Kidney epithelial cell (primary cell): ENCODE results near the gene HTR7. TPM values are rescaled to one million over a fixed set of nuclear protein-coding genes. Genes with fewer than 3 reads are reported as not detected.

ENCODE experiments used
- DNase-seq: peaks from one replicate; pipeline ENCODE4 v3.0.0-alpha.2; 2010; ENCODE audit warnings: low read depth
- H3K27me3 ChIP-seq: 2 replicates; pipeline ENCODE4 v1.6.0; 2011; ENCODE audit warnings: low read length; ENCODE audit not compliant: control insufficient read depth, insufficient read depth
- H3K36me3 ChIP-seq: 2 replicates; pipeline ENCODE4 v1.5.1; 2011; ENCODE audit warnings: low read length; ENCODE audit not compliant: control insufficient read depth, insufficient read depth
- H3K4me3 ChIP-seq: 2 replicates; pipeline ENCODE4 v1.5.1; 2011; ENCODE audit warnings: low read depth, mild to moderate bottlenecking, control low read depth, low read length
- total RNA-seq: library from RNA; depleted of rRNA; stranded (reverse); fragments of >200 nt; gene quantifications from 2 replicates; pipeline ENCODE4 v1.2.3, GENCODE V29; 2015
- TF ChIP-seq, protein P1 (sequence below): IDR thresholded peaks from 2 replicates; pipeline ENCODE4 v1.5.1; 2011; ENCODE audit warnings: mild to moderate bottlenecking, moderate library complexity, low read length, control low read depth, inconsistent platforms; ENCODE audit not compliant: insufficient read depth, poor library complexity, severe bottlenecking

The HTR7 gene
- total RNA-seq, 1 donor from 2014 or later = 0.17 TPM

DNA sequence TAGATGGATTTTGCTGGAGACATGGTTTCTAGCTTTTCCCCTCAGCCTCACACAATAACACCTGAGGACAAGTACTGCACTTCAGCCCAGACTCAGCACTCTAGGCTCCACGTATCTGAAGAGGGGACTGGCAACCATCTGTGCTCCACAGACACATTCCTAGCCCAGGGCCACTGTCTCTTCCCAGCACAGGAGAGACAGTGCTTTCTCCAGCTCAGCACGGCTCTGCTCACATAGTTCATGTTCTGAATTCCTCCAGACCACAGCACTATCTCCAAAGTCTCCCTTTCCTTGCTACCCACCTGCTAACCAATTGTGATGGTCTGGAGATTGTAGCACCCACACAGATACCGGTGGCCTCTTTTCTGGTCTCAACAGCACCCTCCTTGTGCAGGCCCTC is 114.5 kb downstream of the HTR7 start:
- TF ChIP-seq, protein P1, sequence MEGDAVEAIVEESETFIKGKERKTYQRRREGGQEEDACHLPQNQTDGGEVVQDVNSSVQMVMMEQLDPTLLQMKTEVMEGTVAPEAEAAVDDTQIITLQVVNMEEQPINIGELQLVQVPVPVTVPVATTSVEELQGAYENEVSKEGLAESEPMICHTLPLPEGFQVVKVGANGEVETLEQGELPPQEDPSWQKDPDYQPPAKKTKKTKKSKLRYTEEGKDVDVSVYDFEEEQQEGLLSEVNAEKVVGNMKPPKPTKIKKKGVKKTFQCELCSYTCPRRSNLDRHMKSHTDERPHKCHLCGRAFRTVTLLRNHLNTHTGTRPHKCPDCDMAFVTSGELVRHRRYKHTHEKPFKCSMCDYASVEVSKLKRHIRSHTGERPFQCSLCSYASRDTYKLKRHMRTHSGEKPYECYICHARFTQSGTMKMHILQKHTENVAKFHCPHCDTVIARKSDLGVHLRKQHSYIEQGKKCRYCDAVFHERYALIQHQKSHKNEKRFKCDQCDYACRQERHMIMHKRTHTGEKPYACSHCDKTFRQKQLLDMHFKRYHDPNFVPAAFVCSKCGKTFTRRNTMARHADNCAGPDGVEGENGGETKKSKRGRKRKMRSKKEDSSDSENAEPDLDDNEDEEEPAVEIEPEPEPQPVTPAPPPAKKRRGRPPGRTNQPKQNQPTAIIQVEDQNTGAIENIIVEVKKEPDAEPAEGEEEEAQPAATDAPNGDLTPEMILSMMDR = no peak
- H3K4me3 ChIP-seq = no peak overlapping the region
- H3K36me3 ChIP-seq = no peaks in the 10 kb centered on the region
- no peaks in the 10 kb centered on the region for H3K27me3 ChIP-seq
- DNase-seq = no peak

GRCh38 chr10:90741926-90742565 is 115.8 kb downstream of the HTR7 start:
- TF ChIP-seq, protein P1 = no peak
- DNase-seq = peak; percentile 21
- H3K36me3 ChIP-seq = no peaks in the 10 kb centered on the region
- no peaks in the 10 kb centered on the region for H3K27me3 ChIP-seq
- H3K4me3 ChIP-seq = no peak overlapping the region

GRCh38 chr10:90740265-90740664 is 117.6 kb downstream of the HTR7 start:
- Histone ChIP-seq H3K4me3 (no peak overlapping the region), H3K27me3 (no peaks in the 10 kb centered on the region), H3K36me3 (no peaks in the 10 kb centered on the region)
- no peak for DNase-seq
- TF ChIP-seq, protein P1 = no peak

DNA sequence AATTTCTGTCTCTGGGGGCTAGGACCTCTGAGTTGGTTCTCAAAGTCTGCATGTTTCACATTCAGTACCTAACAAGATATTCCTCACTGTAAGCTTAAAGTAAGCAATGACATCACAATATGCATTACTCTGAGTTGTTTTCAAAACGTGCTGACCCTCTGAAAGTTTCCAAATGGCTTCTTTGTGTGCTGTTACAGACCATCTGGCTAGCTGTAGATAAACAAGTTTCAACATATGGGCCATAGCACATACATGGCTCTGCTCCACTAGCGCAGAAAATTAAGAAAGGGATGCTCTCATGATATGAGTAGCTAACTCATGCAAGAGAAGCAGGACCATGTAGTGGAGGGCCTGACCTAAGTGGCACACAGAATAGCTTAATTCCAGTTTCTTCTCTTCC is 119.0 kb downstream of the HTR7 start:
- H3K4me3 ChIP-seq = no peak overlapping the region
- H3K27me3 ChIP-seq = no peaks in the 10 kb centered on the region
- no peak for DNase-seq
- H3K36me3 ChIP-seq = no peaks in the 10 kb centered on the region
- TF ChIP-seq, protein P1 = no peak

GRCh38 chr10:90734415-90734814 is 123.4 kb downstream of the HTR7 start:
- TF ChIP-seq, protein P1 = no peak
- Histone ChIP-seq H3K36me3 (no peaks in the 10 kb centered on the region), H3K4me3 (no peak overlapping the region), H3K27me3 (no peaks in the 10 kb centered on the region)
- no peak for DNase-seq

DNA sequence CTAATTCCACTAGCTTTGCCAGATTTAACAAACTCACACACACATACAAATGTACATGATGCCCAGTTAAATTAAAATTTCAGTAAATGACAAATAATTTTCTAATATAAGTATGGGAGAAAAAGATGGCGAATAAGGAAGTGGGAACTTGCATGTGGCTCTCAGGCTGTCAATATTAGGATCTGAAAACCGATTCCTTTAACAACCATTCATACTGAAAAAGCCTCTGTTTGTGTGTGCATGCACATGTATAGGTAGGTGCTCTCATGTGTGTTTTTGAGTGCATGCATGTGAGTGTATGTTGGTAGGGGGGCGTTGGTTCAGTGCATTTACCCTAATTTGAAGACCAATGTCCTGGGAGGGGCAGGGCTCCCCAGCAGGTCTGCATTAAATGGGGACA is 125.3 kb downstream of the HTR7 start:
- TF ChIP-seq, protein P1 = no peak
- H3K27me3 ChIP-seq = no peaks in the 10 kb centered on the region
- no peaks in the 10 kb centered on the region for H3K36me3 ChIP-seq
- no peak overlapping the region for H3K4me3 ChIP-seq
- DNase-seq = no peak
